HepG2 (cell line): Measurements from ENCODE around the gene TATDN2. TPM values are rescaled to one million over a fixed set of nuclear protein-coding genes. Genes with fewer than 3 reads are reported as not detected.

Experiments
- BRCA1 ChIP-seq: sonication (generic); formaldehyde crosslinking; IDR thresholded peaks from 2 replicates; pipeline ENCODE4 v1.4.0; 2020; ENCODE audit warnings: missing genetic modification reagents
- BRD4 ChIP-seq: sonication (generic); formaldehyde crosslinking; IDR thresholded peaks from 2 replicates; pipeline ENCODE4 v1.4.0; 2020; ENCODE audit warnings: missing genetic modification reagents
- DR1 ChIP-seq: sonication (generic); formaldehyde crosslinking; IDR thresholded peaks from 2 replicates; pipeline ENCODE4 v1.8.0; 2021; ENCODE audit warnings: mild to moderate bottlenecking, missing genetic modification reagents, inconsistent platforms
- FOXA3 ChIP-seq: IDR thresholded peaks from 2 replicates; pipeline ENCODE4 v1.6.1; 2016; ENCODE audit warnings: missing genetic modification reagents, missing compliant biosample characterization
- IRF1 ChIP-seq: sonication (generic); formaldehyde crosslinking; IDR thresholded peaks from 2 replicates; pipeline ENCODE4 v1.4.0; 2020; ENCODE audit warnings: low read depth, mild to moderate bottlenecking, missing genetic modification reagents
- NCOA2 ChIP-seq: sonication (generic); formaldehyde crosslinking; IDR thresholded peaks from 2 replicates; pipeline ENCODE4 v1.8.0; 2022; ENCODE audit warnings: inconsistent platforms
- RBAK ChIP-seq: sonication (generic); formaldehyde crosslinking; IDR thresholded peaks from 2 replicates; pipeline ENCODE4 v1.5.1; 2020; ENCODE audit warnings: mild to moderate bottlenecking, missing genetic modification reagents
- SSRP1 ChIP-seq: IDR thresholded peaks from 2 replicates; pipeline ENCODE4 v1.6.1; 2016; ENCODE audit warnings: control low read depth
- TEAD3 ChIP-seq: optimal IDR thresholded peaks from 2 replicates; pipeline ENCODE3; 2016; ENCODE audit warnings: borderline replicate concordance
- ZBED4 ChIP-seq: sonication (generic); formaldehyde crosslinking; IDR thresholded peaks from 2 replicates; pipeline ENCODE4 v1.4.0; 2020; ENCODE audit warnings: missing genetic modification reagents, borderline replicate concordance
- ZBTB7B ChIP-seq: sonication (generic); formaldehyde crosslinking; IDR thresholded peaks from 2 replicates; pipeline ENCODE4 v1.4.0; 2020; ENCODE audit warnings: missing genetic modification reagents
- polyA plus RNA-seq, 8 experiments: library from polyadenylated mRNA; depleted of rRNA in 3 of 8; stranded (reverse) in 7 of 8; unstranded in 1 of 8; fragments of >200 nt; fragmentation: Illumina TruSeq in 4 of 8; extraction: Trizol in 4 of 8; gene quantifications; 2 replicates each; pipeline versions ENCODE4 v1.2.1 to v1.2.3, GENCODE V29; 2011 to 2016; ENCODE audit warnings: low read depth in 4 of 8, missing spikeins in 1 of 8, mixed read lengths in 1 of 8; ENCODE audit not compliant: insufficient read depth in 1 of 8
- total RNA-seq, 5 experiments: library from RNA; depleted of rRNA; stranded (reverse); fragments of >200 nt; fragmentation: Illumina TruSeq; extraction: Trizol; gene quantifications; 2 replicates each; pipeline ENCODE4 v1.2.3, GENCODE V29; 2016; ENCODE audit warnings: low read depth in 1 of 5
- TF ChIP-seq, protein P1 (sequence below): sonication (generic); formaldehyde crosslinking; IDR thresholded peaks from 2 replicates; pipeline ENCODE4 v1.4.0; 2020; ENCODE audit warnings: missing genetic modification reagents, low read depth, mild to moderate bottlenecking, borderline replicate concordance
- TF ChIP-seq, protein P2 (sequence below): sonication (generic); formaldehyde crosslinking; IDR thresholded peaks from 2 replicates; pipeline ENCODE4 v1.4.0; 2020; ENCODE audit warnings: mild to moderate bottlenecking, missing genetic modification reagents, borderline replicate concordance
- TF ChIP-seq, protein P3 (sequence below): IDR thresholded peaks from 2 replicates; pipeline ENCODE4 v1.6.1; 2016; ENCODE audit warnings: low read depth, missing genetic modification reagents, missing compliant biosample characterization
- TF ChIP-seq, protein P4 (sequence below): IDR thresholded peaks from 2 replicates; pipeline ENCODE4 v1.6.1; 2016

Gene TATDN2
- total and polyA plus RNA-seq, 2 of the 13 experiments (the other 11 are each of a cell fraction or from before 2014, with no cell fraction given) = 12.1 to 21.9 TPM

DNA sequence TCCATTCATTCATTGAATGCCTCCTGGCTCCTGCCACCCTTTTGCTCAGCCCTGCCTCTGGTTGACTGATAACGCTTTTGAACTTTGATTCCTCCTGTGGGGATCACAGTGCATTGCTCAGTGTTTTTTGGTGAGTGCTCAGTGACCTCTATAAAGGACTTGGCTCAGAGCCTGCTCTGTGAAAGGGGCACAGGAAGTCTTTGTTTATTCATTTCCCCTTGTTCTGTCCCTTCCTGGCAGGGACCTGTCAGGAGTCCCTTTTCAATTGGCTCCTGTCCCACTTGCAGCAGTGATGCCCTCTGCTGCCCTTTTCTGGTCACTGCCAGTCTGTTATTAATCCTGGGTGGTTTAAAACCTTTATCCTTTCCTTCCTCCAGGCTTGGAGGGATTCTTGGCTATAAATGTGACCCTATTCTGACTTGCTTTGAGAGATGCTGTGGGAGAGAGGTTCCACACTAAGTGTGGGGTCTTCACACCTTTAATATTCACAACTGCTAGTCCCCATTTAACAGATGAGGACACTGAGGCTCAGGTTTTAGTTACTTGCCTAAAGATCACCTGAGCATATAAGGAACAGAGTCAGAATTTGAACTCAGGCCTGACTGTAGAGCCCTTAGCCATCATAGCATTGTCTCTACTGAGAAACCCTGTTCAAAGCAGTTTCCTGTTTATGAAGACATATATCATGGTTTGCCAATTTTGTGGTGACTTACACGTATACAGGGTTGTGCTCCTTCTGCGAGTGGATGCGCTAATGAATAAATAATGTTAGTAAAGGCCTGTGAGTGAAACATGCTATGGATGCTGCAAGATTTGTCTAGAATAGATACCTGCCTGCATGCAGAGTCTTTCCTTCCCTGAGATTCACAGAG, 23.2 kb upstream of the TATDN2 start (continued):
- TF ChIP-seq ZBED4 (CRISPR knock-in tag) (peak; percentile 76; the same call in 1 of the 2 replicates), ZBTB7B (CRISPR knock-in tag) (peak; percentile 89), RBAK (no peak), TEAD3 (CRISPR knock-in tag) (peak; percentile 93), BRD4 (CRISPR knock-in tag) (no peak), FOXA3 (peak; percentile 96), SSRP1 (CRISPR knock-in tag) (no peak; the same call in 1 of the 2 replicates), NCOA2 (CRISPR knock-in tag) (peak; percentile 94), BRCA1 (CRISPR knock-in tag) (no peak), DR1 (CRISPR knock-in tag) (no peak), IRF1 (CRISPR knock-in tag) (no peak)
- TF ChIP-seq, protein P1, sequence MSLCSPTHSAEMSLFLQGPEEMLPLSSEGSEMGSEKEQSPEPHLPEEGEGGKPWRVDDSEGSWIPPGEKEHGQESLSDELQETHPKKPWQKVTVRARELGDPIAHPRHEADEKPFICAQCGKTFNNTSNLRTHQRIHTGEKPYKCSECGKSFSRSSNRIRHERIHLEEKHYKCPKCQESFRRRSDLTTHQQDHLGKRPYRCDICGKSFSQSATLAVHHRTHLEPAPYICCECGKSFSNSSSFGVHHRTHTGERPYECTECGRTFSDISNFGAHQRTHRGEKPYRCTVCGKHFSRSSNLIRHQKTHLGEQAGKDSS (CRISPR knock-in tag) = peak; percentile 97
- TF ChIP-seq, protein P2, sequence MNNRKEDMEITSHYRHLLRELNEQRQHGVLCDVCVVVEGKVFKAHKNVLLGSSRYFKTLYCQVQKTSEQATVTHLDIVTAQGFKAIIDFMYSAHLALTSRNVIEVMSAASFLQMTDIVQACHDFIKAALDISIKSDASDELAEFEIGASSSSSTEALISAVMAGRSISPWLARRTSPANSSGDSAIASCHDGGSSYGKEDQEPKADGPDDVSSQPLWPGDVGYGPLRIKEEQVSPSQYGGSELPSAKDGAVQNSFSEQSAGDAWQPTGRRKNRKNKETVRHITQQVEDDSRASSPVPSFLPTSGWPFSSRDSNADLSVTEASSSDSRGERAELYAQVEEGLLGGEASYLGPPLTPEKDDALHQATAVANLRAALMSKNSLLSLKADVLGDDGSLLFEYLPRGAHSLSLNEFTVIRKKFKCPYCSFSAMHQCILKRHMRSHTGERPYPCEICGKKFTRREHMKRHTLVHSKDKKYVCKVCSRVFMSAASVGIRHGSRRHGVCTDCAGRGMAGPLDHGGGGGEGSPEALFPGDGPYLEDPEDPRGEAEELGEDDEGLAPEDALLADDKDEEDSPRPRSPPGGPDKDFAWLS (CRISPR knock-in tag) = no peak
- TF ChIP-seq, protein P3, sequence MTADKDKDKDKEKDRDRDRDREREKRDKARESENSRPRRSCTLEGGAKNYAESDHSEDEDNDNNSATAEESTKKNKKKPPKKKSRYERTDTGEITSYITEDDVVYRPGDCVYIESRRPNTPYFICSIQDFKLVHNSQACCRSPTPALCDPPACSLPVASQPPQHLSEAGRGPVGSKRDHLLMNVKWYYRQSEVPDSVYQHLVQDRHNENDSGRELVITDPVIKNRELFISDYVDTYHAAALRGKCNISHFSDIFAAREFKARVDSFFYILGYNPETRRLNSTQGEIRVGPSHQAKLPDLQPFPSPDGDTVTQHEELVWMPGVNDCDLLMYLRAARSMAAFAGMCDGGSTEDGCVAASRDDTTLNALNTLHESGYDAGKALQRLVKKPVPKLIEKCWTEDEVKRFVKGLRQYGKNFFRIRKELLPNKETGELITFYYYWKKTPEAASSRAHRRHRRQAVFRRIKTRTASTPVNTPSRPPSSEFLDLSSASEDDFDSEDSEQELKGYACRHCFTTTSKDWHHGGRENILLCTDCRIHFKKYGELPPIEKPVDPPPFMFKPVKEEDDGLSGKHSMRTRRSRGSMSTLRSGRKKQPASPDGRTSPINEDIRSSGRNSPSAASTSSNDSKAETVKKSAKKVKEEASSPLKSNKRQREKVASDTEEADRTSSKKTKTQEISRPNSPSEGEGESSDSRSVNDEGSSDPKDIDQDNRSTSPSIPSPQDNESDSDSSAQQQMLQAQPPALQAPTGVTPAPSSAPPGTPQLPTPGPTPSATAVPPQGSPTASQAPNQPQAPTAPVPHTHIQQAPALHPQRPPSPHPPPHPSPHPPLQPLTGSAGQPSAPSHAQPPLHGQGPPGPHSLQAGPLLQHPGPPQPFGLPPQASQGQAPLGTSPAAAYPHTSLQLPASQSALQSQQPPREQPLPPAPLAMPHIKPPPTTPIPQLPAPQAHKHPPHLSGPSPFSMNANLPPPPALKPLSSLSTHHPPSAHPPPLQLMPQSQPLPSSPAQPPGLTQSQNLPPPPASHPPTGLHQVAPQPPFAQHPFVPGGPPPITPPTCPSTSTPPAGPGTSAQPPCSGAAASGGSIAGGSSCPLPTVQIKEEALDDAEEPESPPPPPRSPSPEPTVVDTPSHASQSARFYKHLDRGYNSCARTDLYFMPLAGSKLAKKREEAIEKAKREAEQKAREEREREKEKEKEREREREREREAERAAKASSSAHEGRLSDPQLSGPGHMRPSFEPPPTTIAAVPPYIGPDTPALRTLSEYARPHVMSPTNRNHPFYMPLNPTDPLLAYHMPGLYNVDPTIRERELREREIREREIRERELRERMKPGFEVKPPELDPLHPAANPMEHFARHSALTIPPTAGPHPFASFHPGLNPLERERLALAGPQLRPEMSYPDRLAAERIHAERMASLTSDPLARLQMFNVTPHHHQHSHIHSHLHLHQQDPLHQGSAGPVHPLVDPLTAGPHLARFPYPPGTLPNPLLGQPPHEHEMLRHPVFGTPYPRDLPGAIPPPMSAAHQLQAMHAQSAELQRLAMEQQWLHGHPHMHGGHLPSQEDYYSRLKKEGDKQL (CRISPR knock-in tag) = 0 out of 2 replicates have a peak, but pooled peaks have one; percentile 62
- TF ChIP-seq, protein P4, sequence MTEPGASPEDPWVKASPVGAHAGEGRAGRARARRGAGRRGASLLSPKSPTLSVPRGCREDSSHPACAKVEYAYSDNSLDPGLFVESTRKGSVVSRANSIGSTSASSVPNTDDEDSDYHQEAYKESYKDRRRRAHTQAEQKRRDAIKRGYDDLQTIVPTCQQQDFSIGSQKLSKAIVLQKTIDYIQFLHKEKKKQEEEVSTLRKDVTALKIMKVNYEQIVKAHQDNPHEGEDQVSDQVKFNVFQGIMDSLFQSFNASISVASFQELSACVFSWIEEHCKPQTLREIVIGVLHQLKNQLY (CRISPR knock-in tag) = peak; percentile 88
